ENCODE data around the gene MAP2K5.

Gene MAP2K5

GRCh38 chr15:67832031-67832551 lies 289.6 kb downstream of the MAP2K5 start:
- TF ChIP-seq NFIC (IDR thresholded peaks at IDR 0.05) (no peak), ZBTB7A (IDR thresholded peaks at IDR 0.05; ENCODE audit: low read depth) (no peak), USF1 (IDR thresholded peaks at IDR 0.05) (no peak), TEAD4 (IDR thresholded peaks at IDR 0.05) (no peak), EP300 (IDR thresholded peaks at IDR 0.05; ENCODE audit: borderline replicate concordance) (no peak), RAD21 (IDR thresholded peaks at IDR 0.05; ENCODE audit: low read depth) (peak; percentile 44; the same call in 1 of the 2 replicates), YY1 (IDR thresholded peaks at IDR 0.05; ENCODE audit: low read depth) (no peak)

DNA sequence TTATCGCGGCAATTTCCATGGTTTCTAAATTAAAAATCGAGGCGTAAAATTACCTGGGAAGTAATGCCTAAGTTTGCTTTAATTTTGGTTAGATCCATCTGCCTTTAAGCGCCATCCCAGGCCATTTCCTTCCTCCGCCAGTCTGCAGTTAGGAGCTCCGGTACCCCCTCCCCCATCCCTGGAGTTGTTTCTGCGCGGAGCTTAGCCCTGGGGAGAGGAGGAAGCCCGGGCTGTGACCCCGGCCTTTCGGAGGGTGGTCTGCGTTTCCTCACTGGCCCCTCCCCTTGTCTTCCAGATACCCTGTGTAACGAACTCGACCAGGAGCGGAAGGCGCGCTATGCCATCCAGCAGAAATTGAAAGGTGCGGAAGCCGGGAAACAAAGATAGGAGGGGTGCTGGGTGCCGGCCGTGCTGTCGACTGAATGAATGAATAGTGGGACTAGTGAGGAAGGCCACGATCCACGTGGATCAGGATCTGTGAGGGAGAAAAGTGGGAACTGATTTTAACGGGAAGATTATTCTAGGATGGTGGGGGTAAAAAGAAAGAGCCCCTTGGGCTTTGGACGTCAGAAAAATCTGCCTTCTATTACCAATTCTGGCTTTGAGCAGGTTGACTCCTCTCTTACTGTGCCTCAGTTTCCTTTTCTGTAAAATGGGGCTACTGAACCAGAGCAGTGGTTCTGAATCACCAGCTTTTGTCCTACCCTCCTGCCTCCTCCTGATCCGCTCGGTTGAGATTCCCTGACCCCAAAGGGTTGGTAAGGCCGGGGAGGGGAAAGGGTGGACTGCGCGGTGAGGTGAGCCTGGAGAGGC lies 290.6 kb downstream of the MAP2K5 start:
- TF ChIP-seq EP300 (IDR thresholded peaks at IDR 0.05; ENCODE audit: borderline replicate concordance) (no peak), CEBPB (IDR thresholded peaks at IDR 0.05) (no peak), REST (IDR thresholded peaks at IDR 0.05; ENCODE audit: low read depth) (no peak), EGR1 (IDR thresholded peaks at IDR 0.05) (no peak), TCF12 (IDR thresholded peaks at IDR 0.05; ENCODE audit: low read depth) (no peak), RAD21 (IDR thresholded peaks at IDR 0.05; ENCODE audit: low read depth) (no peak)

GRCh38 chr15:67833710-67834511 lies 291.4 kb downstream of the MAP2K5 start:
- peak; percentile 43; the same call in 1 of the 2 replicates for TF ChIP-seq RAD21 (IDR thresholded peaks at IDR 0.05; ENCODE audit: low read depth)
- no peak for TF ChIP-seq FOXM1 (IDR thresholded peaks at IDR 0.05; ENCODE audit: borderline replicate concordance, low read depth)

- TF ChIP-seq TAF1 (IDR thresholded peaks at IDR 0.05; ENCODE audit: low read depth): no peak
Measured at GRCh38 chr15:67834581-67835296, 292.2 kb downstream of the MAP2K5 start.

GRCh38 chr15:67835297-67836133 lies 293.0 kb downstream of the MAP2K5 start:
- no peak for TF ChIP-seq ZBTB7A (IDR thresholded peaks at IDR 0.05; ENCODE audit: low read depth)
- no peak for TF ChIP-seq EP300 (IDR thresholded peaks at IDR 0.05; ENCODE audit: borderline replicate concordance)
- TF ChIP-seq TAF1 (IDR thresholded peaks at IDR 0.05; ENCODE audit: low read depth): no peak
- no peak for TF ChIP-seq TCF12 (IDR thresholded peaks at IDR 0.05; ENCODE audit: low read depth)
- TF ChIP-seq YY1 (IDR thresholded peaks at IDR 0.05; ENCODE audit: low read depth): no peak
- no peak for TF ChIP-seq CEBPB (IDR thresholded peaks at IDR 0.05)
- no peak for TF ChIP-seq CREB1 (IDR thresholded peaks at IDR 0.05; ENCODE audit: low read depth)
- no peak for TF ChIP-seq EGR1 (IDR thresholded peaks at IDR 0.05)
- TF ChIP-seq REST (IDR thresholded peaks at IDR 0.05; ENCODE audit: low read depth): no peak
- TF ChIP-seq RAD21 (IDR thresholded peaks at IDR 0.05; ENCODE audit: low read depth): no peak
- TF ChIP-seq FOXM1 (IDR thresholded peaks at IDR 0.05; ENCODE audit: borderline replicate concordance, low read depth): no peak
- TF ChIP-seq TEAD4 (IDR thresholded peaks at IDR 0.05): no peak
- no peak for TF ChIP-seq NFIC (IDR thresholded peaks at IDR 0.05)
- TF ChIP-seq USF1 (IDR thresholded peaks at IDR 0.05): no peak
